H9 (cell line): Measurements from ENCODE around the gene FAM174B. TPM values are rescaled to one million over a fixed set of nuclear protein-coding genes. Genes with fewer than 3 reads are reported as not detected.

ENCODE experiments used
- DNase-seq: peaks from one replicate; pipeline ENCODE4 v3.0.0-alpha.2; 2017
- H2AFZ ChIP-seq: one replicate; pipeline ENCODE4 v1.6.1; 2013; ENCODE audit warnings: mild to moderate bottlenecking, low read length, control low read depth, moderate library complexity
- H2AK5ac ChIP-seq: 2 replicates; pipeline ENCODE4 v1.6.1; 2013; ENCODE audit warnings: low read length, control low read depth, mixed read lengths; ENCODE audit not compliant: insufficient read length
- H2BK120ac ChIP-seq: one replicate; pipeline ENCODE4 v1.6.1; 2013; ENCODE audit warnings: low read depth, mild to moderate bottlenecking, low read length, control low read depth, inconsistent platforms; ENCODE audit not compliant: poor library complexity, severe bottlenecking
- H2BK12ac ChIP-seq: 2 replicates; pipeline ENCODE4 v1.6.1; 2013; ENCODE audit warnings: low read length, control low read depth, mixed read lengths, low read depth; ENCODE audit not compliant: insufficient read length
- H2BK15ac ChIP-seq: 2 replicates; pipeline ENCODE4 v1.6.1; 2013; ENCODE audit warnings: low read depth, low read length, control low read depth
- H2BK20ac ChIP-seq: one replicate; pipeline ENCODE4 v1.6.1; 2013; ENCODE audit warnings: low read depth, mild to moderate bottlenecking, low read length, control low read depth, inconsistent platforms; ENCODE audit not compliant: poor library complexity, severe bottlenecking
- H2BK5ac ChIP-seq: 2 replicates; pipeline ENCODE4 v1.6.1; 2013; ENCODE audit warnings: low read length, control low read depth, mixed read lengths; ENCODE audit not compliant: insufficient read length
- H3K14ac ChIP-seq: 2 replicates; pipeline ENCODE4 v1.6.1; 2013; ENCODE audit warnings: low read length, control low read depth; ENCODE audit not compliant: insufficient read depth
- H3K18ac ChIP-seq: 2 replicates; pipeline ENCODE4 v1.6.1; 2013; ENCODE audit warnings: low read depth, mild to moderate bottlenecking, mixed read lengths, low read length, control low read depth; ENCODE audit not compliant: insufficient read length
- H3K23ac ChIP-seq: 2 replicates; pipeline ENCODE4 v1.6.1; 2013; ENCODE audit warnings: low read length, control low read depth, mixed read lengths, low read depth; ENCODE audit not compliant: insufficient read length
- H3K23me2 ChIP-seq: 2 replicates; pipeline ENCODE4 v1.6.1; 2013; ENCODE audit warnings: low read depth, mild to moderate bottlenecking, mixed read lengths, low read length, control low read depth; ENCODE audit not compliant: insufficient read length, poor library complexity, severe bottlenecking
- H3K27ac ChIP-seq: 2 replicates; pipeline ENCODE4 v1.5.1; 2013; ENCODE audit warnings: low read length, control low read depth, mixed read lengths, low read depth; ENCODE audit not compliant: insufficient read length
- H3K27me3 ChIP-seq: 2 replicates; pipeline ENCODE4 v1.6.1; 2013; ENCODE audit warnings: low read length, control low read depth, inconsistent platforms; ENCODE audit not compliant: insufficient read depth
- H3K4ac ChIP-seq: 2 replicates; pipeline ENCODE4 v1.6.1; 2013; ENCODE audit warnings: low read depth, mild to moderate bottlenecking, control low read depth, inconsistent platforms, low read length, moderate library complexity
- H3K4me1 ChIP-seq: 2 replicates; pipeline ENCODE4 v1.6.1; 2013; ENCODE audit warnings: low read length, control low read depth, inconsistent platforms; ENCODE audit not compliant: insufficient read depth
- H3K4me2 ChIP-seq: 2 replicates; pipeline ENCODE4 v1.6.1; 2013; ENCODE audit warnings: low read length, control low read depth, mixed read lengths; ENCODE audit not compliant: insufficient read length, insufficient read depth
- H3K56ac ChIP-seq: 2 replicates; pipeline ENCODE4 v1.6.1; 2013; ENCODE audit warnings: low read depth, mild to moderate bottlenecking, mixed read lengths, low read length, control low read depth; ENCODE audit not compliant: insufficient read length
- H3K79me1 ChIP-seq: 2 replicates; pipeline ENCODE4 v1.6.1; 2013; ENCODE audit warnings: low read depth, mild to moderate bottlenecking, moderate library complexity, low read length, control low read depth, inconsistent platforms; ENCODE audit not compliant: insufficient read depth, poor library complexity, severe bottlenecking
- H3K79me2 ChIP-seq: 2 replicates; pipeline ENCODE4 v1.6.1; 2013; ENCODE audit warnings: low read length, control low read depth, inconsistent platforms; ENCODE audit not compliant: insufficient read depth
- H3K9ac ChIP-seq: 2 replicates; pipeline ENCODE4 v1.6.1; 2013; ENCODE audit warnings: low read length, control low read depth, mixed read lengths; ENCODE audit not compliant: insufficient read length; ENCODE audit errors: extremely low read depth
- H3K9me3 ChIP-seq: one replicate; pipeline ENCODE4 v1.6.1; 2013; ENCODE audit warnings: low read depth, low read length, inconsistent platforms; ENCODE audit not compliant: control insufficient read depth
- H3T11ph ChIP-seq: one replicate; pipeline ENCODE4 v1.6.1; 2013; ENCODE audit warnings: mild to moderate bottlenecking, low read length, control low read depth, inconsistent platforms
- H4K20me1 ChIP-seq: one replicate; pipeline ENCODE4 v1.6.1; 2013; ENCODE audit not compliant: control insufficient read depth, insufficient read length, insufficient read depth
- H4K5ac ChIP-seq: 2 replicates; pipeline ENCODE4 v1.6.1; 2013; ENCODE audit warnings: low read depth, mild to moderate bottlenecking, mixed read lengths, low read length, control low read depth; ENCODE audit not compliant: insufficient read length
- H4K8ac ChIP-seq: replicated peaks from 2 replicates; pipeline ENCODE4 v1.6.1; 2013; ENCODE audit warnings: low read length, control low read depth, mixed read lengths, low read depth; ENCODE audit not compliant: insufficient read length
- H4K91ac ChIP-seq: 2 replicates; pipeline ENCODE4 v1.6.1; 2013; ENCODE audit warnings: low read depth, mild to moderate bottlenecking, moderate library complexity, mixed read lengths, low read length, control low read depth; ENCODE audit not compliant: insufficient read length
- H3K27ac Mint-ChIP-seq, 3 experiments: 2 replicates in 2 of 3; 3 replicates in 1 of 3; pipeline ENCODE4 v1.8.0; 2020 to 2021; ENCODE audit warnings: mixed read lengths in 3 of 3, mild to moderate bottlenecking in 1 of 3, moderate library complexity in 1 of 3
- H3K27me3 Mint-ChIP-seq: 2 replicates; pipeline ENCODE4 v1.8.0; 2021; ENCODE audit warnings: low read depth, mild to moderate bottlenecking, moderate library complexity, mixed read lengths
- H3K36me3 Mint-ChIP-seq, 3 experiments: 2 replicates in 2 of 3; 3 replicates in 1 of 3; pipeline ENCODE4 v1.8.0; 2020 to 2021; ENCODE audit warnings: low read depth in 3 of 3, mixed read lengths in 3 of 3; ENCODE audit not compliant: insufficient read depth in 1 of 3
- H3K4me1 Mint-ChIP-seq, 2 experiments: 2 replicates each; pipeline ENCODE4 v1.8.0; 2020; ENCODE audit warnings: mixed read lengths in 2 of 2
- H3K4me3 Mint-ChIP-seq, 2 experiments: 2 replicates in 1 of 2; 3 replicates in 1 of 2; pipeline ENCODE4 v1.8.0; 2020 to 2021; ENCODE audit warnings: mild to moderate bottlenecking in 2 of 2, mixed read lengths in 2 of 2, moderate library complexity in 1 of 2
- H3K9me3 Mint-ChIP-seq, 2 experiments: 2 replicates in 1 of 2; 3 replicates in 1 of 2; pipeline ENCODE4 v1.8.0; 2020; ENCODE audit warnings: mild to moderate bottlenecking in 2 of 2, mixed read lengths in 2 of 2, moderate library complexity in 1 of 2
- WGBS: extraction: QIAGEN DNeasy Blood & Tissue Kit; methylation state at CpG from one replicate; pipeline ENCODE4 v1.1.7; 2013; ENCODE audit warnings: missing lambda C conversion rate, low lambda C conversion rate, mixed read lengths; ENCODE audit not compliant: insufficient read length; ENCODE audit errors: extremely low coverage; 5-methylcytosine and 5-hydroxymethylcytosine counted together
- total RNA-seq: library from RNA; stranded (reverse); gene quantifications from 2 replicates; pipeline ENCODE4 v1.2.1, GENCODE V29; 2021
- TF ChIP-seq, protein P1 (sequence below): fragments of 200-600 bp; sonication (generic); conservative IDR thresholded peaks from 3 replicates; pipeline ENCODE4 v1.8.0; 2021; ENCODE audit warnings: antibody characterized with exemption, mild to moderate bottlenecking

FAM174B gene
- total RNA-seq, 1 experiment from 2014 or later: 38.0 TPM

DNA sequence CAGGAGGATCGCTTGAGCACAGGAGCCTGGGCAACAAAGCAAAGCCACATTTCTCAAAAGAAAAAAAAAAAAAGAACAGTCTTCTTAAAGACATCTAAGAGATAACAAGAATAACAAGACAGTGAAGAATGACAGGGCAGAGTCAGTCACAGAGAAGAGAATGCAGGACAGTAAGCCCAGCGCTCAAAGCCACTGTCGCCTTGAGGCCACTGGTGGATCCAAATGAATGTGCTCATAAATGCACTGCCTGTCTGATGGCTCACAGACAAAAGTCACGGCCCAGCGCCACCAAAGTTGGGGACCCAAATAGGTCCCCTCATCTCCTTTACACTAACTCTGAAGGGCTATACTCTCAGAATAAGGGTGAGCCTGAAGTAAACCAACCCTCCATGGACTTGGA, 52.3 kb downstream of the FAM174B start:
- Histone ChIP-seq H2BK120ac (no peak overlapping the region), H4K20me1 (no peaks in the 10 kb centered on the region), H3K27me3 (no peaks in the 10 kb centered on the region), H3K4me2 (no peak overlapping the region), H3K23me2 (no peaks in the 10 kb centered on the region), H3T11ph (no peak overlapping the region), H3K23ac (no peak overlapping the region), H2AFZ (no peak overlapping the region), H2BK12ac (no peak overlapping the region), H3K56ac (no peak overlapping the region), H4K5ac (no peak overlapping the region), H2BK5ac (no peak overlapping the region), H3K27ac (no peak overlapping the region), H3K4me1 (no peaks in the 10 kb centered on the region), H3K79me1 (no peaks in the 10 kb centered on the region), H2BK20ac (no peak overlapping the region), H3K79me2 (no peaks in the 10 kb centered on the region), H3K9me3 (no peaks in the 10 kb centered on the region), H4K8ac (no peak overlapping the region), H3K9ac (no peak overlapping the region), H2BK15ac (no peak overlapping the region), H2AK5ac (no peak overlapping the region), H4K91ac (no peak overlapping the region), H3K14ac (no peak overlapping the region), H3K4ac (no peak overlapping the region), H3K18ac (no peak overlapping the region)
- peaks cover 4 to 11% of the 10 kb centered on the region in 2 experiments for H3K4me1 Mint-ChIP-seq
- peaks cover 12 to 21% (median 12%) of the 10 kb centered on the region in 3 experiments for H3K36me3 Mint-ChIP-seq
- H3K9me3 Mint-ChIP-seq: peaks cover 26 to 29% of the 10 kb centered on the region in 2 experiments
- DNase-seq: no peak
- H3K27ac Mint-ChIP-seq: no peak overlapping the region
- H3K27me3 Mint-ChIP-seq: peaks cover 13% of the 10 kb centered on the region
- TF ChIP-seq, protein P1, sequence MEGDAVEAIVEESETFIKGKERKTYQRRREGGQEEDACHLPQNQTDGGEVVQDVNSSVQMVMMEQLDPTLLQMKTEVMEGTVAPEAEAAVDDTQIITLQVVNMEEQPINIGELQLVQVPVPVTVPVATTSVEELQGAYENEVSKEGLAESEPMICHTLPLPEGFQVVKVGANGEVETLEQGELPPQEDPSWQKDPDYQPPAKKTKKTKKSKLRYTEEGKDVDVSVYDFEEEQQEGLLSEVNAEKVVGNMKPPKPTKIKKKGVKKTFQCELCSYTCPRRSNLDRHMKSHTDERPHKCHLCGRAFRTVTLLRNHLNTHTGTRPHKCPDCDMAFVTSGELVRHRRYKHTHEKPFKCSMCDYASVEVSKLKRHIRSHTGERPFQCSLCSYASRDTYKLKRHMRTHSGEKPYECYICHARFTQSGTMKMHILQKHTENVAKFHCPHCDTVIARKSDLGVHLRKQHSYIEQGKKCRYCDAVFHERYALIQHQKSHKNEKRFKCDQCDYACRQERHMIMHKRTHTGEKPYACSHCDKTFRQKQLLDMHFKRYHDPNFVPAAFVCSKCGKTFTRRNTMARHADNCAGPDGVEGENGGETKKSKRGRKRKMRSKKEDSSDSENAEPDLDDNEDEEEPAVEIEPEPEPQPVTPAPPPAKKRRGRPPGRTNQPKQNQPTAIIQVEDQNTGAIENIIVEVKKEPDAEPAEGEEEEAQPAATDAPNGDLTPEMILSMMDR: no peak
- no peak overlapping the region for H3K4me3 Mint-ChIP-seq
- WGBS: no CpG with 5 or more reads among the region's 5 CpGs
